Immature natural killer cell (primary cell): ENCODE data around the gene VANGL2. TPM values are rescaled to one million over a fixed set of nuclear protein-coding genes. Genes with fewer than 3 reads are reported as not detected.

Source experiments
- DNase-seq, 3 donors: peaks; one replicate each; pipeline ENCODE4 v3.0.0; 2022; ENCODE audit warnings: mixed read lengths in 1 of 3
- H3K27ac Mint-ChIP-seq, 6 donors: one replicate each; pipeline ENCODE4 v1.8.0; 2020; ENCODE audit warnings: mixed read lengths in 6 of 6, mild to moderate bottlenecking in 5 of 6, inconsistent platforms in 4 of 6, moderate library complexity in 3 of 6
- H3K27me3 Mint-ChIP-seq, 3 donors: one replicate each; pipeline ENCODE4 v1.8.0; 2020 to 2021; ENCODE audit warnings: low read depth in 3 of 3, mild to moderate bottlenecking in 3 of 3, mixed read lengths in 3 of 3, moderate library complexity in 3 of 3, inconsistent platforms in 1 of 3
- H3K36me3 Mint-ChIP-seq, 3 donors: one replicate each; pipeline ENCODE4 v1.8.0; 2020; ENCODE audit warnings: mixed read lengths in 3 of 3, inconsistent platforms in 2 of 3, mild to moderate bottlenecking in 2 of 3
- H3K4me1 Mint-ChIP-seq, 2 donors: one replicate each; pipeline ENCODE4 v1.8.0; 2020; ENCODE audit warnings: inconsistent platforms in 2 of 2, mild to moderate bottlenecking in 2 of 2, mixed read lengths in 2 of 2, moderate library complexity in 1 of 2
- H3K4me3 Mint-ChIP-seq, 5 donors: one replicate each; pipeline ENCODE4 v1.8.0; 2020; ENCODE audit warnings: mild to moderate bottlenecking in 5 of 5, mixed read lengths in 5 of 5, inconsistent platforms in 3 of 5, moderate library complexity in 3 of 5
- H3K9me3 Mint-ChIP-seq, 6 donors: one replicate each; pipeline ENCODE4 v1.8.0; 2020; ENCODE audit warnings: mild to moderate bottlenecking in 6 of 6, mixed read lengths in 6 of 6, inconsistent platforms in 4 of 6, moderate library complexity in 3 of 6
- polyA plus RNA-seq, 3 donors: library from polyadenylated mRNA; unstranded; fragments of 300-500 nt; fragmentation: Illumina TruSeq; gene quantifications; one replicate each; pipeline ENCODE4 v1.2.3, GENCODE V29; 2021

Gene VANGL2
- polyA plus RNA-seq, 3 donors from 2014 or later, result not detected

DNA sequence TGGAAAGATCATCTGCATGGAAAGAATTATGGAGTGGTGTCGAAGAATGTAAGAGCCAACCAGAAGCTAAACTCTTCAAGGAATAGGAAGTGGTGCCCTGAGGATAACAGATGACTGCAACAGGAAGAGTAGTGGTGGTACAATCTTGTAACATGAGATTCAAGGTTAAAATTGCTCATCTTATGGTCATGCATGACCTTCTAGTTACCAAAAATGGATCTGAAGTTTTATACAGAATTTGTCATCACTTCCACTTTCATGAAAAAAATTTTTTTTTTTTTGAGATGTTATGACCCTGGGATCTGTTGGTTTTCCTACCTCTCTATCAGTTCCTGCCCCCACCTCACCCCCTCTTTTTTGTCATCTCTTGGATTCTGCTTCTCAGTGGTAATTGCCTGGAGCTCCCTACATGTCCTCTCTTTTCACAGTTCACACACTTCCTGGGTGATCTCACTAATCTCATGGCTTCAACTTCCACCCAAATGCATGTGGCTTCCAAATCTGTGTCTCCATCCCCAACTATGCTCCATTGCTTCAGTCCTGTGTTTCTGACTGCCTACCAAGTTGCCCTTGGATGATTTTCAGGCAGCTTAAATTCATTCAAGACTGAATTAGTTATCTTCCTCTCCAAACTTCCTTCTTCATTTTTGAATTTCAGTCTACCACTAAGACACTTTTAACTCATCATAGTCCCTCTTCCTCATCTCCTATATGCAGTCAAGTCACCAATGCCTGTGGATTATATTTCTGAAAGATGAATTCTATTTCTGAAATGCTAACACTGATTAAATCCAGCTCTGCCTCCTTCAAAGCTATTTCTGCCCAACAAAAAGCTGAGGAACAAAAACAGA, 74.3 kb downstream of the VANGL2 start:
- H3K36me3 Mint-ChIP-seq, result peaks cover 0 to 13% (median 8%) of the 10 kb centered on the region in 3 donors
- peaks cover 0 to 2% (median 2%) of the 10 kb centered on the region in 3 donors for H3K27me3 Mint-ChIP-seq
- peaks cover 2 to 10% (median 7%) of the 10 kb centered on the region in 6 donors for H3K9me3 Mint-ChIP-seq
- H3K27ac Mint-ChIP-seq, result no peak overlapping the region
- no peak for DNase-seq
- H3K4me1 Mint-ChIP-seq, result peaks cover 1 to 6% of the 10 kb centered on the region in 2 donors
- no peak overlapping the region for H3K4me3 Mint-ChIP-seq

Other genes starting within 250 kb of the VANGL2 start
- not detected for gene ATP1A4, start 249.0 kb upstream of the VANGL2 start, polyA plus RNA-seq
- not detected for gene CASQ1, start 210.0 kb upstream of the VANGL2 start, polyA plus RNA-seq
- gene PEA15, start 195.2 kb upstream of the VANGL2 start, polyA plus RNA-seq, result 10 to 100 TPM; 12.8 to 14.2 (median 13.2) TPM
- 10 to 100 TPM; 42.3 to 62.1 (median 58.1) TPM for gene DCAF8, start 138.0 kb upstream of the VANGL2 start, polyA plus RNA-seq
- gene PEX19, start 115.4 kb upstream of the VANGL2 start, polyA plus RNA-seq, result 10 to 100 TPM; 62.5 to 71.9 (median 62.6) TPM
- 100 to 1,000 TPM; 114 to 175 (median 143) TPM for gene COPA, start 57.3 kb upstream of the VANGL2 start, polyA plus RNA-seq
- gene NCSTN, start 57.2 kb upstream of the VANGL2 start, polyA plus RNA-seq, result 100 to 1,000 TPM in 1 of 3 donors, 10 to 100 TPM in 2; 60.0 to 159 (median 92.3) TPM
- not detected for gene NHLH1, start 33.5 kb upstream of the VANGL2 start, polyA plus RNA-seq
- gene SLAMF6, start 122.7 kb downstream of the VANGL2 start, polyA plus RNA-seq, result 100 to 1,000 TPM; 105 to 210 (median 125) TPM
- gene CD84, start 178.9 kb downstream of the VANGL2 start, polyA plus RNA-seq, result 1 to 10 TPM; 2.1 to 3.9 (median 3.0) TPM
- under 1 TPM in 2 of 3 donors, not detected in 1; 0.12 to 0.21 TPM for gene SLAMF1, start 246.5 kb downstream of the VANGL2 start, polyA plus RNA-seq